Parathyroid adenoma (tissue), 2 donors: ENCODE measurements around the gene DOCK2.
A peak's percentile ranks its signal among the peaks of the same experiment; 100 is the strongest.

Experiments
- H2AFZ ChIP-seq: fragments of 300-600 bp; sonication (generic); one replicate; pipeline ENCODE4 v1.7.0; 2017; ENCODE audit warnings: antibody characterized with exemption, mild to moderate bottlenecking
- H3K27ac ChIP-seq: fragments of 300-600 bp; sonication (generic); one replicate; pipeline ENCODE4 v1.7.0; 2017
- H3K27me3 ChIP-seq: fragments of 300-600 bp; sonication (generic); one replicate; pipeline ENCODE4 v1.7.0; 2017; ENCODE audit warnings: low read length; ENCODE audit not compliant: control insufficient read depth, insufficient read depth
- H3K36me3 ChIP-seq: fragments of 300-600 bp; sonication (generic); one replicate; pipeline ENCODE4 v1.7.0; 2017; ENCODE audit warnings: low read length; ENCODE audit not compliant: control insufficient read depth, insufficient read depth
- H3K4me1 ChIP-seq: fragments of 300-600 bp; sonication (generic); one replicate; pipeline ENCODE4 v1.7.0; 2017; ENCODE audit warnings: control low read depth
- H3K4me2 ChIP-seq: fragments of 300-600 bp; sonication (generic); one replicate; pipeline ENCODE4 v1.7.0; 2017; ENCODE audit warnings: low read length
- H3K4me3 ChIP-seq: fragments of 300-600 bp; sonication (generic); one replicate; pipeline ENCODE4 v1.7.0; 2017; ENCODE audit warnings: low read depth, low read length
- H3K79me2 ChIP-seq: fragments of 300-600 bp; sonication (generic); one replicate; pipeline ENCODE4 v1.7.0; 2017; ENCODE audit warnings: control low read depth
- H3K9ac ChIP-seq: fragments of 300-600 bp; sonication (generic); one replicate; pipeline ENCODE4 v1.7.0; 2017; ENCODE audit warnings: mild to moderate bottlenecking
- H3K9me3 ChIP-seq: fragments of 300-600 bp; sonication (generic); one replicate; pipeline ENCODE4 v1.7.0; 2017; ENCODE audit warnings: low read length; ENCODE audit not compliant: control insufficient read depth
- TF ChIP-seq, protein P1 (sequence below): fragments of 300-600 bp; sonication (generic); IDR thresholded peaks from one replicate; pipeline ENCODE4 v1.7.0; 2017; ENCODE audit warnings: antibody characterized with exemption, mild to moderate bottlenecking
- donor health status: primary hyperparathyroidism.

DOCK2 gene

DNA sequence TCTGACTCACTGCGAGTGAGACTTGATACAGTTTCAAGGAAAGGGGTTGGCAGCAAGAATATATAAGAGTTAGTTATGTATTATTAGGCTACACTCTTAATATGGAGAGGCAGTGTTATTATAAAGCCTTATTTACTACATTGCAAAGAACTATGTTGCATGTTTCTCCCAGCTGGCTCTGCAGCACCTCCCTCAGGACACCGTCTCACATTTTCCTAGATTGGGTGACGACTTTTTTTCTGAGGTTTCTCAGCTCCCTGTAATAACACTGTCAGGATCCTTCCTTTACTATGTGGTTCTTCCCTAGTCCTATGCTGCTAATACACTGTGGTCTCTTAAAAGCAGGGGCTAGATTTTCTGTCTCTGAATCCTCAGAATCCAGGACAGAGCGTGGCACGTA, 189.5 kb downstream of the DOCK2 start:
- H3K79me2 ChIP-seq: no peaks in the 10 kb centered on the region
- H2AFZ ChIP-seq: no peak overlapping the region
- H3K9ac ChIP-seq: no peak overlapping the region
- H3K4me3 ChIP-seq: no peak overlapping the region
- TF ChIP-seq, protein P1, sequence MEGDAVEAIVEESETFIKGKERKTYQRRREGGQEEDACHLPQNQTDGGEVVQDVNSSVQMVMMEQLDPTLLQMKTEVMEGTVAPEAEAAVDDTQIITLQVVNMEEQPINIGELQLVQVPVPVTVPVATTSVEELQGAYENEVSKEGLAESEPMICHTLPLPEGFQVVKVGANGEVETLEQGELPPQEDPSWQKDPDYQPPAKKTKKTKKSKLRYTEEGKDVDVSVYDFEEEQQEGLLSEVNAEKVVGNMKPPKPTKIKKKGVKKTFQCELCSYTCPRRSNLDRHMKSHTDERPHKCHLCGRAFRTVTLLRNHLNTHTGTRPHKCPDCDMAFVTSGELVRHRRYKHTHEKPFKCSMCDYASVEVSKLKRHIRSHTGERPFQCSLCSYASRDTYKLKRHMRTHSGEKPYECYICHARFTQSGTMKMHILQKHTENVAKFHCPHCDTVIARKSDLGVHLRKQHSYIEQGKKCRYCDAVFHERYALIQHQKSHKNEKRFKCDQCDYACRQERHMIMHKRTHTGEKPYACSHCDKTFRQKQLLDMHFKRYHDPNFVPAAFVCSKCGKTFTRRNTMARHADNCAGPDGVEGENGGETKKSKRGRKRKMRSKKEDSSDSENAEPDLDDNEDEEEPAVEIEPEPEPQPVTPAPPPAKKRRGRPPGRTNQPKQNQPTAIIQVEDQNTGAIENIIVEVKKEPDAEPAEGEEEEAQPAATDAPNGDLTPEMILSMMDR: no peak
- H3K27ac ChIP-seq: no peak overlapping the region
- no peaks in the 10 kb centered on the region for H3K36me3 ChIP-seq
- H3K4me2 ChIP-seq: no peak overlapping the region
- no peaks in the 10 kb centered on the region for H3K4me1 ChIP-seq
- H3K27me3 ChIP-seq: no peaks in the 10 kb centered on the region
- no peaks in the 10 kb centered on the region for H3K9me3 ChIP-seq

DNA sequence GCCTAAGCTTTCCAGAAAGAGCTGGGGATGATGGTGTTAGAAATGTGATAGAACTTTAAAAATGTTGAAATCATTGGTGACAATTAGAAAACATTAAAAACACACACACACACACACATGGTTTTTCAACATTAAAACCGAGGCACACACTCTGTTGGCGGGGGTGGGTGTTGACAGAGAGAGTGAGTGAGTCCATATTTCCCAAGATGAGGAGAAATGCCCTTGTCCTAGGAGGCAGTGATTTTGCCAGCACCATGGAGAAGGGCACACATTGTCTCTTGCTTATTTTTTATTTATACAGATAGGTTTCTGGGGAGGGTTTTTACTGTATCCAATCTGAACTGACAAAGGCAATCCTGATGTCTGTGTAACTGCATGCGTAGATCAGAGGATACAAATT, 190.7 kb downstream of the DOCK2 start:
- Histone ChIP-seq H3K9ac (no peak overlapping the region), H3K4me3 (no peak overlapping the region), H3K27ac (no peak overlapping the region), H3K36me3 (no peaks in the 10 kb centered on the region), H3K79me2 (no peaks in the 10 kb centered on the region), H3K9me3 (no peaks in the 10 kb centered on the region), H2AFZ (no peak overlapping the region), H3K4me1 (peaks cover 2% of the 10 kb centered on the region), H3K4me2 (no peak overlapping the region), H3K27me3 (no peaks in the 10 kb centered on the region)
- TF ChIP-seq, protein P1: no peak

DNA sequence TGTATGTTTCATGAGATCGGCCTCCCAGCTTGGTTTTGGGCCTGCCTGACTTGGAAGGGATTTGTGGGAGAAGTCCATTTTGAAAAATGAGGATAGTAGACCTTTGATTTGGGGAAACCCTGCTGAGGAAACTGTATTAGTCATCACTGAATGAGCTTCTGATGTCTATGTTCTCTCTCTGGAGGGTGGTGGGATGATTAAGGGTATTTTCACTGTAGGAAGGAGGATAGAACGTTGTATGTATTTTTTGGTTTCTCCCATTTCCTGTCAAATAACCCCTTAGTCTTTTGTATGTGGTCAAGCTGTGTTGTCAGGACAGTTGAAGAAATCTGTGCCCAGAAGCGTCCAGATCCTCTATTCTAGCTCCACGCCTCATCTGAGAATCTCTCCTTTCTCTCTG, 191.3 kb downstream of the DOCK2 start:
- Histone ChIP-seq H3K36me3 (no peaks in the 10 kb centered on the region), H3K27me3 (no peaks in the 10 kb centered on the region), H3K79me2 (no peaks in the 10 kb centered on the region), H3K9me3 (no peaks in the 10 kb centered on the region), H2AFZ (no peak overlapping the region), H3K4me3 (no peak overlapping the region), H3K9ac (no peak overlapping the region), H3K4me2 (no peak overlapping the region), H3K27ac (no peak overlapping the region), H3K4me1 (peaks cover 2% of the 10 kb centered on the region)
- TF ChIP-seq, protein P1: no peak

DNA sequence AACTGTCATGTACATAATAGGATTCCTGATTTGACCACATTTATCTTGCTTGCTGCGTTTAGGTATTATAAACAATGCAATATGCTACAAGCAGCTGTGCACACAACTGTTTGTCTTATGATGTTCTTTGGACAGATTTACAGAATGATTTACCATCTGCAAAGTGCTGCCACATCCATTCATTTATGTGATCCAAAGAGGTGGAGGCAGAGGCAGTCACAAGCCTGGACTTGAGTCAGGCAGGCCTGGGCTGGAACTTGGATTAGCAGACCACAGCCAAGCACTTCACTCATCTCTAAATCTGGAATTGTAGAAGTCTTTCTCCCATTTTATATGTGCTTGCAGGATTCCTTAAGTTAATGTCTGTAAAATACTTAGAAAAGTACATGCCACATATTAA, 194.3 kb downstream of the DOCK2 start:
- no peak overlapping the region for H3K9ac ChIP-seq
- no peak overlapping the region for H3K4me3 ChIP-seq
- no peak overlapping the region for H3K27ac ChIP-seq
- no peak overlapping the region for H3K4me2 ChIP-seq
- TF ChIP-seq, protein P1: no peak
- H3K79me2 ChIP-seq: no peaks in the 10 kb centered on the region
- no peaks in the 10 kb centered on the region for H3K36me3 ChIP-seq
- no peaks in the 10 kb centered on the region for H3K27me3 ChIP-seq
- no peak overlapping the region for H2AFZ ChIP-seq
- no peaks in the 10 kb centered on the region for H3K9me3 ChIP-seq
- peaks cover 2% of the 10 kb centered on the region for H3K4me1 ChIP-seq

DNA sequence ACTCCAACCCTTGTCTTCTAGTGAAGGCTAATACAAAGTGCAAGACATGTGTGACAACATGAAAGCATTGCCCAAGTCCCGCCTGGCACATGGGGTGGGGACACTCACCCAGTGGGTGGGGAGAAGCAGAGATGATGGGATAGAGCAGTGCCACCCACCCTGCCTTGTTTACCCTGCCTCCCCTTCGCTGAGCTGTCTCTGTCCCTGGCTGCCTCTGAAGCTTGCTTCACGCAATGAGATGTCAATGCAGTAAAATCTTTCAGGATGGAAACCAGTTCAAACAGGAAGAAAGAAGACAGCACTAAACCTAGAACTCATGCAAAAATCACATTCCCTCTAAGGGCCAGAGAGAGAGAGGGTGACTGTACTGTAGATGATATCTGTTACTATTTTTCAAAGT, 195.2 kb downstream of the DOCK2 start:
- Histone ChIP-seq H3K4me2 (no peak overlapping the region), H3K36me3 (no peaks in the 10 kb centered on the region), H3K4me1 (peaks cover 2% of the 10 kb centered on the region), H3K9me3 (no peaks in the 10 kb centered on the region), H3K4me3 (no peak overlapping the region), H3K27me3 (no peaks in the 10 kb centered on the region), H2AFZ (peak overlapping the region; percentile 33), H3K9ac (no peak overlapping the region), H3K27ac (no peak overlapping the region), H3K79me2 (no peaks in the 10 kb centered on the region)
- TF ChIP-seq, protein P1: no peak
